ENCODE measurements around the gene FBN1. TPM values are rescaled to one million over a fixed set of nuclear protein-coding genes. Genes with fewer than 3 reads are reported as not detected.

Gene FBN1
- total RNA-seq, 4 donors from 2014 or later, result 13.0 to 28.0 (median 20.9) TPM

DNA sequence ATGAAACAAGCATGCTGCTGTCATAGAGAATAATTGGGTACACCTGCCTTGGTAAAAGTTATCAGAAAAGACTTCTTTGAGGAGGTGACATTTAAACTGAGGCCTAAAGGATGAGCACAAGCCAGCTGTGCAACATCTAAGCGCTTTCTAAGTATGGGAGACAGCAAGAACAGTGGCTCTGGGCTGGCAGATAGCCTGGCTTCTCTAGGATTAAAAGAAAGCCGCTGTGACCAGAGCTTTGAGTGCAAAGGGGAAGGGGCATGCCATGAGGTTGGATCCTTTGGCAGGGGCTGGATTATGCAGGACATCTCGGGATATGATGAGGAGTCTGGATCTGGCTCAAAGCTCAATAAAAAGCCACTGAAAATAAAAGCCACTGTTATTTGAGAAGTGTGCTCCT is 99.2 kb downstream of the FBN1 start:
- DNase-seq, result no peak
- Histone ChIP-seq H3K4me1 (no peaks in the 10 kb centered on the region), H3K4me3 (no peak overlapping the region), H3K27me3 (no peaks in the 10 kb centered on the region), H3K27ac (no peak overlapping the region), H3K9me3 (peaks cover 0 to 4% (median 0%) of the 10 kb centered on the region in 3 donors), H3K36me3 (no peaks in the 10 kb centered on the region)
- ATAC-seq, result no peak
- in situ Hi-C loops (cut with MboI; ENCODE audit: low sequenced_read_pairs in 4 of 4) (no loop called here), intact Hi-C loops (cut with DNase I; ENCODE audit: low total_unique reads) (no loop called here)
- no peak for TF ChIP-seq POLR2A (IDR thresholded peaks at IDR 0.05)
- TF ChIP-seq, protein P1, sequence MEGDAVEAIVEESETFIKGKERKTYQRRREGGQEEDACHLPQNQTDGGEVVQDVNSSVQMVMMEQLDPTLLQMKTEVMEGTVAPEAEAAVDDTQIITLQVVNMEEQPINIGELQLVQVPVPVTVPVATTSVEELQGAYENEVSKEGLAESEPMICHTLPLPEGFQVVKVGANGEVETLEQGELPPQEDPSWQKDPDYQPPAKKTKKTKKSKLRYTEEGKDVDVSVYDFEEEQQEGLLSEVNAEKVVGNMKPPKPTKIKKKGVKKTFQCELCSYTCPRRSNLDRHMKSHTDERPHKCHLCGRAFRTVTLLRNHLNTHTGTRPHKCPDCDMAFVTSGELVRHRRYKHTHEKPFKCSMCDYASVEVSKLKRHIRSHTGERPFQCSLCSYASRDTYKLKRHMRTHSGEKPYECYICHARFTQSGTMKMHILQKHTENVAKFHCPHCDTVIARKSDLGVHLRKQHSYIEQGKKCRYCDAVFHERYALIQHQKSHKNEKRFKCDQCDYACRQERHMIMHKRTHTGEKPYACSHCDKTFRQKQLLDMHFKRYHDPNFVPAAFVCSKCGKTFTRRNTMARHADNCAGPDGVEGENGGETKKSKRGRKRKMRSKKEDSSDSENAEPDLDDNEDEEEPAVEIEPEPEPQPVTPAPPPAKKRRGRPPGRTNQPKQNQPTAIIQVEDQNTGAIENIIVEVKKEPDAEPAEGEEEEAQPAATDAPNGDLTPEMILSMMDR (IDR thresholded peaks at IDR 0.05 in 4 of 5, conservative IDR thresholded peaks at IDR 0.05 in 1 of 5), result no peak

GRCh38 chr15:48544778-48545177 is 100.7 kb downstream of the FBN1 start:
- Histone ChIP-seq H3K9me3 (peaks cover 0 to 4% (median 0%) of the 10 kb centered on the region in 3 donors), H3K36me3 (no peaks in the 10 kb centered on the region), H3K4me3 (no peak overlapping the region), H3K27ac (no peak overlapping the region), H3K27me3 (no peaks in the 10 kb centered on the region), H3K4me1 (no peaks in the 10 kb centered on the region)
- ATAC-seq (no peak), DNase-seq (no peak)
- in situ Hi-C loops (cut with MboI; ENCODE audit: low sequenced_read_pairs in 4 of 4) (no loop called here), intact Hi-C loops (cut with DNase I; ENCODE audit: low total_unique reads) (no loop called here)
- TF ChIP-seq, protein P1 (IDR thresholded peaks at IDR 0.05 in 4 of 5, conservative IDR thresholded peaks at IDR 0.05 in 1 of 5), result no peak
- no peak for TF ChIP-seq POLR2A (IDR thresholded peaks at IDR 0.05)

DNA sequence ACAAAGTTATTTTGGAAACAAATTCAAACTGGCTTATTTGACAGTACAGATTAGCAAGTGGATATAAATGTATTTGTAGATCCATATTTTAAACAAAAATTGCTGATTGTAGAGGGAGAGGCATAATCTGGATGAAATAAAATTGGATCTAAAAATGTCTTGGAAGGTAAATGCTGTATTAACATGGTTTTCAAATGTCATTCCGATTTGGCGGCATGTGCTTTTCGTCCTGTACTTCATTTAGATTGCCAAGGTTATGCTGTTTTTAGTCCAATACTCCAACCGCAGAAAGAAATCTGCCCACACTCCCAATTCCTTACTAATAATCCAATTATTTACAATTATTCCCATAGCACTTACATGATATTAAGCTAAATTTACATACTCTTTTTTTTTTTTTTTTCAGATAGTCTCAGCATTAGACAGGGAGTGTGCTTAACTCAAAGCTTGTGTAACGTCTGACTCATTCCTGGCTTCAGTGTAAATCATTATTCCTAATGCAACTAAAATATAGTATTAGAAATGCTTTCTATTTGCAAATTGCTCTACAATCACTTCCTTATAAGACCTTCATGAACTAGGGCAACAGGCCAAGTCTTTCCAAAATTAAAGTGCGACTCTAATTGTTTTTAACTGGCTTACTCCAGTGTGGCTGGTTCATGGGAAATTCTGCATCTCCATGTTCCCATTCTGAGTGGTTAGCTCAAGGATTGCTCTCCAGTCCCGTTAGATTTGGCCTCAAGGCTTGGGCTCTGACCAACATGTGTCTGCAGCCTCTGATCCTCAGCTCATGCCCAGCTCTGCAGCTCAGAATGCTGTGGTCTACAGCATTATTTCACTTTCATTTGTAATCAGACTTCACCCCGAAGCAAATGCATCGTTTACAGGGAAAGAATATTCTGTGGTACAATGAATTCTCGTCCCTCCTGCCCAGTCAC is 103.9 kb downstream of the FBN1 start:
- H3K36me3 ChIP-seq, result no peaks in the 10 kb centered on the region
- no peaks in the 10 kb centered on the region for H3K4me1 ChIP-seq
- no peak for ATAC-seq
- H3K4me3 ChIP-seq, result no peak overlapping the region
- no peaks in the 10 kb centered on the region for H3K27me3 ChIP-seq
- H3K9me3 ChIP-seq, result peaks cover 0 to 4% (median 0%) of the 10 kb centered on the region in 3 donors
- H3K27ac ChIP-seq, result no peak overlapping the region
- in situ Hi-C loops (cut with MboI; ENCODE audit: low sequenced_read_pairs in 4 of 4) (no loop called here), intact Hi-C loops (cut with DNase I; ENCODE audit: low total_unique reads) (no loop called here)
- TF ChIP-seq, protein P1 (IDR thresholded peaks at IDR 0.05 in 4 of 5, conservative IDR thresholded peaks at IDR 0.05 in 1 of 5), result no peak
- no peak for TF ChIP-seq POLR2A (IDR thresholded peaks at IDR 0.05)
- DNase-seq, result no peak

GRCh38 chr15:48540756-48541155 is 104.8 kb downstream of the FBN1 start:
- no peaks in the 10 kb centered on the region for H3K36me3 ChIP-seq
- no peak overlapping the region for H3K4me3 ChIP-seq
- H3K9me3 ChIP-seq, result peaks cover 0 to 4% (median 0%) of the 10 kb centered on the region in 3 donors
- intact Hi-C loops (cut with DNase I; ENCODE audit: low total_unique reads), result no loop called here
- DNase-seq, result no peak
- in situ Hi-C loops (cut with MboI; ENCODE audit: low sequenced_read_pairs in 4 of 4), result no loop called here
- H3K27me3 ChIP-seq, result no peaks in the 10 kb centered on the region
- no peak for TF ChIP-seq POLR2A (IDR thresholded peaks at IDR 0.05)
- TF ChIP-seq, protein P1 (IDR thresholded peaks at IDR 0.05 in 4 of 5, conservative IDR thresholded peaks at IDR 0.05 in 1 of 5), result no peak
- no peak for ATAC-seq
- no peak overlapping the region for H3K27ac ChIP-seq
- H3K4me1 ChIP-seq, result no peaks in the 10 kb centered on the region

Data from gastrocnemius medialis (tissue), 4 donors.